Erythroblast (primary cell): Measurements from ENCODE around the gene NSUN2.

Source experiments
- GATA1 ChIP-seq: IDR thresholded peaks from 2 replicates; pipeline ENCODE4 v1.6.1; 2011; ENCODE audit warnings: low read depth, mild to moderate bottlenecking, control low read depth, low read length, moderate library complexity
- POLR2A ChIP-seq: IDR thresholded peaks from 2 replicates; pipeline ENCODE4 v1.6.1; 2011; ENCODE audit warnings: mild to moderate bottlenecking, low read length

- no peak for TF ChIP-seq POLR2A
- TF ChIP-seq GATA1: no peak
These were observed 59.9 kb downstream of the NSUN2 start for GRCh38 chr5:6572825-6573380.
